Adipocyte (in vitro differentiated cells): Measurements from ENCODE around the gene PRDM5.

Experiments
- DNase-seq: peaks from one replicate; pipeline ENCODE4 v3.0.0-alpha.2; 2015; ENCODE audit warnings: low read depth
- H3K27me3 ChIP-seq: replicated peaks from 2 replicates; pipeline ENCODE4 v1.7.0; 2013; ENCODE audit warnings: mild to moderate bottlenecking, low read length, moderate library complexity; ENCODE audit not compliant: control insufficient read depth, insufficient read depth
- H3K36me3 ChIP-seq: 2 replicates; pipeline ENCODE4 v1.7.0; 2013; ENCODE audit warnings: low read length, mild to moderate bottlenecking, moderate library complexity; ENCODE audit not compliant: control insufficient read depth, insufficient read depth, severe bottlenecking
- H3K4me1 ChIP-seq: 2 replicates; pipeline ENCODE4 v1.7.0; 2013; ENCODE audit warnings: mild to moderate bottlenecking, low read length, moderate library complexity; ENCODE audit not compliant: control insufficient read depth, insufficient read depth
- H3K4me3 ChIP-seq: 2 replicates; pipeline ENCODE4 v1.7.0; 2013; ENCODE audit warnings: mild to moderate bottlenecking, low read length, moderate library complexity
- H3K9ac ChIP-seq: 2 replicates; pipeline ENCODE4 v1.7.0; 2013; ENCODE audit warnings: mild to moderate bottlenecking, low read length, moderate library complexity
- H3K9me3 ChIP-seq: 2 replicates; pipeline ENCODE4 v1.7.0; 2013; ENCODE audit warnings: mild to moderate bottlenecking, low read length, moderate library complexity; ENCODE audit not compliant: control insufficient read depth

The PRDM5 gene

GRCh38 chr4:120922381-120923206 is at the start of gene PRDM5:
Gene PRDM5, minus strand, starts transcription at chr4:120922726. Its CDS starts 118 bp downstream, at chr4:120922608.
- Histone ChIP-seq H3K27me3 (no peaks in the 10 kb centered on the region), H3K4me1 (peaks cover 25% of the 10 kb centered on the region), H3K9ac (peak within 1 kb of the TSS; percentile 87), H3K36me3 (no peaks in the 10 kb centered on the region), H3K4me3 (peak within 1 kb of the TSS; percentile 83), H3K9me3 (no peaks in the 10 kb centered on the region)
- DNase-seq: peak; percentile 67

DNA sequence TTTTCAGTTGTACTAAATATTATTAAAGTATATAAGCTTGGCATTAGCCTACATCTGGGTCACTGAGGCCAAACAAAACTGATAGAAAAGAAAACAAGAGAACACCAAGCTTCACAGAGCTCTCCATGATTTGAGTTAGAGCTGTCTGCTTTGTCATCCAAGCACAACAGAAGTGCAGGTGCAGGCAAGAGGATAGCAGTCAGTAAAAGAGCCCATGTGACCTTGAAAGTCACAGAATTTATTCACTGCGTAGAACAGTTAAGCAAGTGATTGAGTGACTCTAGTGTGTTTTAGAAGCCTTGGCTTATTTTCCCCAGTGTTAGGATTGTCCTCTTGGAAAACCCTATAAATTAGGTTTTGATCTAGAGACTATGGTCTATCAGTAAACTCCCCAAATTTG is 49.4 kb upstream of the PRDM5 start:
- no peak for DNase-seq
- H3K36me3 ChIP-seq: no peaks in the 10 kb centered on the region
- no peak overlapping the region for H3K9ac ChIP-seq
- no peak overlapping the region for H3K4me3 ChIP-seq
- H3K4me1 ChIP-seq: no peaks in the 10 kb centered on the region
- no peaks in the 10 kb centered on the region for H3K27me3 ChIP-seq
- H3K9me3 ChIP-seq: no peaks in the 10 kb centered on the region

GRCh38 chr4:120965938-120966337 is 43.4 kb upstream of the PRDM5 start:
- no peaks in the 10 kb centered on the region for H3K36me3 ChIP-seq

DNA sequence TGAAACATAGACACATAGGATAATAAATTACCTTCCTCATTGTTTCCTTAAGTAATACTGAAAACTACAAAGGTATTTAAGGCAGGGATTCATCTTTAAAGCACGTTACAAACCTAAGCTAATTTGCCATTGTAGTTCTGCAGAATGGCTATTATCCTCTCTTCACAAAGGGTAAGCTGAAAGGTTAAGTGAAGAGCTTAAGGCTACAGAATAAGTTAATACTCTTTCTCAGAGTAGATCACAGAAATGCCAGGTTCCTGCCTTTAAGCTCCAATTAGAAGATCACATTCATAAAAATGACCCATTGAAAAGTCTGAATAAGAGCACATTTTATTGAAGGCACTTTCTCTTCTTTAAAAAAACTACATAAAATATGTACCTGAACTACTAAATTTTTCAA is 42.1 kb upstream of the PRDM5 start:
- H3K27me3 ChIP-seq: no peaks in the 10 kb centered on the region
- H3K4me3 ChIP-seq: no peak overlapping the region
- H3K9me3 ChIP-seq: no peaks in the 10 kb centered on the region
- H3K9ac ChIP-seq: no peak overlapping the region
- H3K4me1 ChIP-seq: peaks cover 3% of the 10 kb centered on the region
- DNase-seq: no peak
- H3K36me3 ChIP-seq: no peaks in the 10 kb centered on the region

More at GRCh38 chr4:120965938-120966337, 43.4 kb upstream of the PRDM5 start:
- H3K9me3 ChIP-seq: no peaks in the 10 kb centered on the region
- peak overlapping the region; percentile 66 for H3K4me3 ChIP-seq
- peaks cover 3% of the 10 kb centered on the region for H3K4me1 ChIP-seq
- DNase-seq: no peak
- peak overlapping the region; percentile 17 for H3K9ac ChIP-seq
- no peaks in the 10 kb centered on the region for H3K27me3 ChIP-seq

DNA sequence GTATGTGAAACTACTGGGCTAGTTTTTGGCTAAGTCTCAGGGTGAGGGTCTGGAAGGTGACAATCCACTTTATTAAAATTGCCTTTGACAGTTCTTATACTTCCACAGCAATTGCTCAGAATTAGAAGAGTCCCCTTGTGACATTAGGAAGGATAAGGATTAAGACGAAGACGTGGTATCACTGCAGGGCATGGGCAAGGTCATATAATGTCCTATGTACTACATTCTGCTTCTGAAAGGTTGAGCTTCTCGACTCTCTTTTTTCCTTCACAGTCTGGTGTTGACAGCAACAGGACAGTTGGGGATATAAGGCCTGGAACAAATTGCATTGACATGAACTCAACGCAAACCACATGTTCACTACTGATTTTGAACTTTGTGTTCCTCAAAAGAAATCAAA is 40.9 kb upstream of the PRDM5 start:
- H3K9ac ChIP-seq: no peak overlapping the region
- no peaks in the 10 kb centered on the region for H3K27me3 ChIP-seq
- no peak overlapping the region for H3K4me3 ChIP-seq
- DNase-seq: peak; percentile 8
- peaks cover 3% of the 10 kb centered on the region for H3K4me1 ChIP-seq
- H3K36me3 ChIP-seq: no peaks in the 10 kb centered on the region
- no peaks in the 10 kb centered on the region for H3K9me3 ChIP-seq

DNA sequence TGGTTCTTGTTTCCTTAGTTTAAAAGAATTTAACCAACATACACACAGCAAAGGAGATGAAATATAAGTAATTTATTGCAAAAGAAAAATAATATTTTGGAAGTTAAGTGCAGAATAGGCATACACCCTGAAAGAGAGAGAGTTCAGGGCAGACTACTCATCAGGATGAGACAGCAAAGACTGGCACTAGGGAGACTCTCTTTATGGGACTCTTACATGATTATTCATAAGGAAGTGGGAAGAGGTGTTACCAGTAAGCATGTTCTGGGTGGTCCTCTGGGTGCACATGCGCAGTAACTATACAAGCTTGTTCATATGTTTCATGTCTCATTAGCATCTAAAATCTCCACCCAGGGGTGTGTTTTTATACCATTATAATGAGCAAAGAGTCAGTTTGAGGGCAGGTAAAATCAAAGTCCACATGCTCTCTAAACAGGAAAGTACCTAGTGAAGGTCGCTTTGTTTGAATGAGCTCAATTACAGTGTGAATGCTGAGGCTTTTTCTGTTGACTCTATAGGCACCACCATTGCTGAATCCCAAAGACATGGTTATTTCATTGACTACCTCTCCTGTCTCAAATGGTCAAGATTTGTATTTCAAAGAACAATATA is 38.2 kb upstream of the PRDM5 start:
- Histone ChIP-seq H3K27me3 (no peaks in the 10 kb centered on the region), H3K36me3 (no peaks in the 10 kb centered on the region), H3K9ac (no peak overlapping the region), H3K9me3 (no peaks in the 10 kb centered on the region), H3K4me3 (no peak overlapping the region), H3K4me1 (peaks cover under 1% of the 10 kb centered on the region)
- no peak for DNase-seq

- no peak for DNase-seq
These were observed 25.9 kb upstream of the PRDM5 start for GRCh38 chr4:120948382-120948781.

GRCh38 chr4:120942776-120943175 is 20.2 kb upstream of the PRDM5 start:
- no peak overlapping the region for H3K9ac ChIP-seq
- no peaks in the 10 kb centered on the region for H3K36me3 ChIP-seq
- no peak for DNase-seq
- H3K27me3 ChIP-seq: no peaks in the 10 kb centered on the region
- H3K9me3 ChIP-seq: no peaks in the 10 kb centered on the region
- H3K4me1 ChIP-seq: no peaks in the 10 kb centered on the region
- no peak overlapping the region for H3K4me3 ChIP-seq

More at GRCh38 chr4:120948382-120948781, 25.9 kb upstream of the PRDM5 start:
- Histone ChIP-seq H3K9ac (no peak overlapping the region), H3K36me3 (no peaks in the 10 kb centered on the region), H3K4me3 (no peak overlapping the region), H3K9me3 (peaks cover 12% of the 10 kb centered on the region), H3K27me3 (no peaks in the 10 kb centered on the region), H3K4me1 (no peaks in the 10 kb centered on the region)

GRCh38 chr4:120940547-120940946 is 18.0 kb upstream of the PRDM5 start:
- no peak overlapping the region for H3K4me3 ChIP-seq
- H3K9me3 ChIP-seq: no peaks in the 10 kb centered on the region
- no peaks in the 10 kb centered on the region for H3K27me3 ChIP-seq
- DNase-seq: no peak
- H3K9ac ChIP-seq: no peak overlapping the region
- H3K4me1 ChIP-seq: no peaks in the 10 kb centered on the region
- H3K36me3 ChIP-seq: no peaks in the 10 kb centered on the region

GRCh38 chr4:120939693-120940092 is 17.2 kb upstream of the PRDM5 start:
- Histone ChIP-seq H3K4me1 (no peaks in the 10 kb centered on the region), H3K4me3 (no peak overlapping the region), H3K9me3 (no peaks in the 10 kb centered on the region), H3K36me3 (no peaks in the 10 kb centered on the region), H3K27me3 (no peaks in the 10 kb centered on the region), H3K9ac (no peak overlapping the region)
- peak; percentile 20 for DNase-seq

DNA sequence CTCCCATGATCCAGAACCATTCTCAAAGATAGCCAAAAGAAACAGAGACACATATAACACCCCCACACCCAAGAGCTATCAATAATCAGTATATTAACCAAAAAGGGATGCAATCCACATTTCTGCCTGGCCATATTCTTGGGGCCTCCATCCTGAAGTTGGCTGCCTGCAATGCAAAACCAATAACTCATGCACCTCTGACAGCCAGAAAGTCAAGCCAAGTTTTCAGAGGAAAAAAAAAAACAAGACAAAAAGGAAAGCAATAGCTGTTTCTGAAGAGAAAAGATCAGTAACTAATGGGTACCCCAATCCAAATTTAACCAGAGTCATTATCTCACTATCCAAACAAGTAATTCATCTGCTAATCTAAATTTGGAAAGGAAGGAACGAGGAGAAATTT is 7.3 kb upstream of the PRDM5 start:
- no peak overlapping the region for H3K9ac ChIP-seq
- no peaks in the 10 kb centered on the region for H3K27me3 ChIP-seq
- no peak overlapping the region for H3K4me3 ChIP-seq
- H3K4me1 ChIP-seq: no peaks in the 10 kb centered on the region
- no peaks in the 10 kb centered on the region for H3K36me3 ChIP-seq
- no peaks in the 10 kb centered on the region for H3K9me3 ChIP-seq
- no peak for DNase-seq
